Heart left ventricle (tissue), 16 donors: ENCODE data around the gene RXRA. TPM values are rescaled to one million over a fixed set of nuclear protein-coding genes. Genes with fewer than 3 reads are reported as not detected.

Source experiments
- ATAC-seq, 4 donors: fragments of 200-7000 bp; cut with Tn5 transposase; one replicate each; pipeline ENCODE4 v1.9.1; 2020 to 2022; ENCODE audit warnings: moderate library complexity in 4 of 4, mild to moderate bottlenecking in 3 of 4, moderate number of reproducible peaks in 1 of 4
- DNase-seq, 5 donors: peaks; one replicate each; pipeline ENCODE4 v3.0.0-alpha.2; 2020
- H3K27ac ChIP-seq, 12 donors: fragments of 200-600 bp; sonication (generic) in 4 of 12; one replicate each; pipeline versions ENCODE4 v1.5.0 to v1.8.0; 2016 to 2022; ENCODE audit warnings: mild to moderate bottlenecking in 2 of 12
- H3K27me3 ChIP-seq, 9 donors: fragments of 200-600 bp; sonication (generic) in 2 of 9; one replicate each; pipeline versions ENCODE4 v1.5.1 to v1.8.0; 2016 to 2022; ENCODE audit warnings: mild to moderate bottlenecking in 3 of 9
- H3K36me3 ChIP-seq, 9 donors: fragments of 200-600 bp; sonication (generic) in 2 of 9; one replicate each; pipeline versions ENCODE4 v1.5.0 to v1.8.0; 2018 to 2022; ENCODE audit warnings: mild to moderate bottlenecking in 2 of 9
- H3K4me1 ChIP-seq, 12 donors: fragments of 200-600 bp; sonication (generic) in 4 of 12; one replicate each; pipeline versions ENCODE4 v1.5.0 to v1.8.0; 2016 to 2022; ENCODE audit warnings: mild to moderate bottlenecking in 3 of 12
- H3K4me3 ChIP-seq, 12 donors: fragments of 200-600 bp; sonication (generic) in 4 of 12; one replicate each; pipeline versions ENCODE4 v1.5.0 to v1.8.0; 2017 to 2022; ENCODE audit warnings: mild to moderate bottlenecking in 9 of 12, moderate library complexity in 4 of 12
- H3K9me3 ChIP-seq, 12 donors: fragments of 200-600 bp; sonication (generic) in 4 of 12; one replicate each; pipeline versions ENCODE4 v1.5.0 to v1.8.0; 2016 to 2022; ENCODE audit warnings: mild to moderate bottlenecking in 1 of 12
- POLR2A ChIP-seq, 2 donors: fragments of 450-650 bp; IDR thresholded peaks; one replicate each; pipeline ENCODE4 v1.6.1; 2017; ENCODE audit warnings: antibody characterized with exemption in 2 of 2, mild to moderate bottlenecking in 2 of 2, moderate library complexity in 2 of 2
- WGBS, 4 donors: extraction: QIAGEN DNeasy Blood & Tissue Kit in 2 of 4; methylation state at CpG; one replicate each; pipeline versions ENCODE4 v1.1.5 to v1.1.7; 2013 to 2018; 5-methylcytosine and 5-hydroxymethylcytosine counted together
- intact Hi-C, 10 donors: fragments of 100-400 bp; cut with DNase I; formaldehyde crosslinking; loops; one replicate each; pipeline versions ENCODE4 v1.11.1 to v1.14.2; 2022
- polyA plus RNA-seq, 2 donors: library from polyadenylated mRNA; stranded (reverse); fragments of 200-250 nt; gene quantifications; one replicate each; pipeline ENCODE4 v1.2.3, GENCODE V29; 2013
- total RNA-seq, 9 donors: library from RNA; depleted of rRNA in 2 of 9; stranded (reverse); fragments of >200 nt in 2 of 9; fragmentation: NEBNext Ultra II Directional in 3 of 9; extraction: Animal tissue kit (Norgen Biotek cat#: 25700) in 3 of 9; gene quantifications; one replicate each; pipeline versions ENCODE4 v1.1.0 to v1.2.4, GENCODE V29; 2016 to 2023
- TF ChIP-seq, protein P1 (sequence below), 12 donors: fragments of 200-600 bp; sonication (generic) in 4 of 12; IDR thresholded peaks; one replicate each; pipeline versions ENCODE4 v1.5.0 to v1.8.0; 2018 to 2022; ENCODE audit warnings: antibody characterized with exemption in 12 of 12, mild to moderate bottlenecking in 5 of 12
- donor health status: ischemic (EF 13 %, LVEDD 7.1; RV severe dilation, severe dysfunction).
- donor health status: healthy with polysubstance abuse.
- donor health status: DM: no; HTN: yes; CAD: no.
- donor health status: DM: no; HTN: no; CAD: no.
- donor health status: ischemic (EF 25% LVEDD 6.9; RV normal size, moderate dysfunction).
- donor health status: ischemic (EF 25% LVEDD 5.7; RV mildly dilated, moderate dysfunction).
- donor health status: healthy.
- donor health status: DM: yes; HTN: yes; CAD: no.
- donor health status: ischemic (EF 35%, LVEDD 5.7; RV mildly dilated, moderate dysfunction).
- donor health status: nonischemic (EF 11% LVEDD 7.7; RV severe dilation, severe dysfunction).
- donor health status: DM: yes; HTN: yes; CAD: no.
- donor health status: PGD.
- donor health status: ischemic (EF 29% LVEDD 5.4; RV normal size, mild dysfunction).
- donor health status: nonischemic (EF 23%, LVEDD 6.1; RV moderate dilation, normal function).

The RXRA gene
- total and polyA plus RNA-seq, 11 donors = 45.5 to 87.9 (median 54.9) TPM

DNA sequence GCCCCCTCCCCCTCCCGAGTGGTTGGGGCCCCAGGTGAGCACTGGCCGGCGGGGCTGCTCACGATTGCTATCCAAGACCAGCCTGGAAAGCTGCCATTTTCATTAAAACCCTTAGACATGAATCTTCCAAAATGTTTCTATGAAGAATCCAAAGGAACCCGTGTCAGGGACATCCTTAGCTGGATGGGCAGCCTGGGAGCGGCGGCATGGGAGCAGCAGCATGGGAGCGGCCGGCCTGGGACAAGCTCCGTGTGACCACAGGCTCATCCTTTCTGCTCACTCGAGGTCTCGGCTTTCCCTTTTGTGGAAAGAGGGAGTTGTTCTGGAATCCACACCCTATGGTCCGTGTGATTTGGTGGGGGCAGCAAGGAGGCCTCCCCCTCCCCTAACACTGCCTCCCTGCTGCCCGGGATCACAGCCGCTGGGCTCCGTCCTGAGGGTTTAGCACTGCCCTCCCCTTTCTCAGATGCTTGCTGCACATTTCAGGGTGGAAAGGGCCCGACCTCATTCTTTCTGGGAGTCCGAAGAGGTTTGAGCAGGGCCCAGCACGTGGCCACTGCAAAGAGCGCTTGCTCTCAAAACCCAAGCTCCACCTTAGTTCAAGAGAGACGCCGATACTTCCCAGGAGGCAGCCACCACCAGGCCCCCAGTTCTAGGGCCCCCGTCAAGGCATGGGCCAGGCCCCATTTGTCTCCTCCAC lies 127.7 kb downstream of the RXRA start:
- TF ChIP-seq, protein P1, sequence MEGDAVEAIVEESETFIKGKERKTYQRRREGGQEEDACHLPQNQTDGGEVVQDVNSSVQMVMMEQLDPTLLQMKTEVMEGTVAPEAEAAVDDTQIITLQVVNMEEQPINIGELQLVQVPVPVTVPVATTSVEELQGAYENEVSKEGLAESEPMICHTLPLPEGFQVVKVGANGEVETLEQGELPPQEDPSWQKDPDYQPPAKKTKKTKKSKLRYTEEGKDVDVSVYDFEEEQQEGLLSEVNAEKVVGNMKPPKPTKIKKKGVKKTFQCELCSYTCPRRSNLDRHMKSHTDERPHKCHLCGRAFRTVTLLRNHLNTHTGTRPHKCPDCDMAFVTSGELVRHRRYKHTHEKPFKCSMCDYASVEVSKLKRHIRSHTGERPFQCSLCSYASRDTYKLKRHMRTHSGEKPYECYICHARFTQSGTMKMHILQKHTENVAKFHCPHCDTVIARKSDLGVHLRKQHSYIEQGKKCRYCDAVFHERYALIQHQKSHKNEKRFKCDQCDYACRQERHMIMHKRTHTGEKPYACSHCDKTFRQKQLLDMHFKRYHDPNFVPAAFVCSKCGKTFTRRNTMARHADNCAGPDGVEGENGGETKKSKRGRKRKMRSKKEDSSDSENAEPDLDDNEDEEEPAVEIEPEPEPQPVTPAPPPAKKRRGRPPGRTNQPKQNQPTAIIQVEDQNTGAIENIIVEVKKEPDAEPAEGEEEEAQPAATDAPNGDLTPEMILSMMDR (IDR thresholded peaks at IDR 0.05) = no peak
- no peak for TF ChIP-seq POLR2A (IDR thresholded peaks at IDR 0.05)
- Histone ChIP-seq H3K4me3 (no peak overlapping the region), H3K27ac (no peak overlapping the region), H3K27me3 (no peaks in the 10 kb centered on the region), H3K9me3 (peaks cover 0 to 6% (median 4%) of the 10 kb centered on the region in 12 donors), H3K36me3 (no peaks in the 10 kb centered on the region), H3K4me1 (peaks cover 3 to 41% (median 22%) of the 10 kb centered on the region in 12 donors)
- ATAC-seq (no peak), DNase-seq (peak in 1 of 5 donors; percentile 62)
- intact Hi-C loops = loop anchor here in 6 of 10 donors (2.0 to 10.0 kb wide), 8 partner anchors 81 to 961 kb away; partner anchors contain the start of gene COL5A1 (in 3 of the 6)
- WGBS, 4 donors = 92 to 94% (median 93%) methylated on average over 18 to 23 of the region's 23 CpGs

DNA sequence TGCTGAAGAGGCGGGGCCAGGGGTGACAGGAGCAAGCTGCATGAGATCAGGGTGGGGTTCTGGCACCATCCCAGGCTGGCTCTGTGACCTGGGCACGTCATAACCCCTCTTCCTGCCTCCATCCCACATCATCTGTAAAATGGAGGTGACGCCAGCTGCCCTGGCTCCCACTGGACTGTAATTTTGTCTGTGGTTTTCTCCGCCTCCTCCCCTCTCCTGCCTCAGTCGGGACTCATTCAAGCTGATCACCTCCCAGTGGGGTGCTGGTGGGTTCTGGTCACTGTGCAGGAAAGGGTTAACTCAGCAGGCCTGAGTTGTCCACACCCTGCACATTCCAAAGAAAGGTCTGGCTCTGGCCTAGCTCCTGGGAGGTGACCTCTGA lies 128.2 kb downstream of the RXRA start:
- H3K36me3 ChIP-seq = no peaks in the 10 kb centered on the region

DNA sequence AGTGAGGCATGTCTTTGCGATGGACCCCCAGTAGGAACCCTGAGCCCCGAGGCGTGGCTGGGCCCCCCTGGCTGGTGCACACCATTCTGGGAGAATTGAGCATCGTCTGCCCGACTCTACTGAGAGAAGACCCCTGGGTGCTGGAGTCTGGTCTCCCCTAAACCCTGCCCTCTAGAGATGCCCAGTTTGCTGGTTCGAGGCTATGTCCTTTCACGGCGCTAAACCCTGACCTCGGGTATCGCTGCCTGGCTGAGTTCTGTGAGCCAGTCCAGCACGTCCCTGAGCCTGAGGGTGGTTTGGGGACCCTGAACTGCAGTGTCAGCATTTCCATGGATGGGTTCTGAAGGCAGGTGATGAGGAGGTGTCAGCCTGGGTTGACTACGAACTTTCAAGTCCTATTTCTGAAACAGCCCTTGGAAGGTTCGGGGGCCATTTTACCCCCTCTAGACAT lies 128.8 kb downstream of the RXRA start:
- Histone ChIP-seq H3K9me3 (no peaks in the 10 kb centered on the region), H3K27me3 (no peaks in the 10 kb centered on the region), H3K4me3 (no peak overlapping the region), H3K36me3 (no peaks in the 10 kb centered on the region), H3K4me1 (peaks cover 3 to 38% (median 21%) of the 10 kb centered on the region in 12 donors), H3K27ac (peak overlapping the region in 9 of 12 donors; percentile 82 to 96 (median 94))
- TF ChIP-seq POLR2A (IDR thresholded peaks at IDR 0.05) = no peak
- TF ChIP-seq, protein P1 (IDR thresholded peaks at IDR 0.05) = no peak
- DNase-seq (peak in 1 of 5 donors; percentile 47), ATAC-seq (no peak)
- intact Hi-C loops = loop anchor here in 5 of 10 donors (5.0 to 10.0 kb wide), 7 partner anchors 80 to 960 kb away; partner anchors contain the start of gene COL5A1 (in 3 of the 5)
- WGBS, 4 donors = 95 to 97% (median 96%) methylated on average over 8 to 13 of the region's 13 CpGs

More for the DNA sequence above, 128.2 kb downstream of the RXRA start:
- no peak for ATAC-seq
- H3K27ac ChIP-seq = no peak overlapping the region
- peaks cover 3 to 41% (median 23%) of the 10 kb centered on the region in 12 donors for H3K4me1 ChIP-seq
- no peak for TF ChIP-seq POLR2A (IDR thresholded peaks at IDR 0.05)
- TF ChIP-seq, protein P1 (IDR thresholded peaks at IDR 0.05) = no peak
- intact Hi-C loops = loop anchor here in 6 of 10 donors (5.0 to 10.0 kb wide), 7 partner anchors 80 to 960 kb away; partner anchors contain the start of gene COL5A1 (in 3 of the 6)
- WGBS, 4 donors = 85 to 93% (median 88%) methylated on average over 5 of the region's 5 CpGs
- H3K27me3 ChIP-seq = no peaks in the 10 kb centered on the region
- H3K4me3 ChIP-seq = no peak overlapping the region
- peaks cover 0 to under 1% (median 0%) of the 10 kb centered on the region in 12 donors for H3K9me3 ChIP-seq
- peak in 1 of 5 donors; percentile 57 for DNase-seq

DNA sequence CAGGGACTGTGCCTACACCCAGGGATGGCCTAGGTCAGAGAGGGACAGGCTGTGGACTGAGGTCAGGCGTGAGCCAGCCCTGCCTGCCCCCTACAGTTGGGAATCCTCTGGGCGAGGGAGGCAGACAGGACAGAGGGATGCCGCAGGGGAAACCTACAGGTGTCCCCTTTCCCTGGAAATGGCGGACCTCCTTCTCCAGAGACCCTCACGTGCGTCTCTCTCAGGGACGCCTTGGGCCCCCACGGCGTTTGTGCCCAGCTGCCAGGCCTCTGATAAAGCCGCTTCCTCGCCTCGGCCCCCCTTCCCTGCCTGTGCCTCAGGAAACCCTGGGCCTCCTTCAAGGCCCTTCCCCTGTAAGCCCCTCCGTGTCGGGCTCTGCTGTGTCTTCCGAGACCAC lies 129.3 kb downstream of the RXRA start:
- 72 to 86% (median 79%) methylated on average over 10 to 15 of the region's 15 CpGs for WGBS, 4 donors
- ATAC-seq (no peak), DNase-seq (peak in 2 of 5 donors; percentile 8 to 57)
- intact Hi-C loops = loop anchor here in 5 of 10 donors (5.0 to 10.0 kb wide), 7 partner anchors 79 to 959 kb away; partner anchors contain the start of gene COL5A1 (in 3 of the 5)
- H3K27me3 ChIP-seq = no peaks in the 10 kb centered on the region
- H3K36me3 ChIP-seq = no peaks in the 10 kb centered on the region
- peak overlapping the region in 10 of 12 donors; percentile 18 to 57 (median 42) for H3K4me3 ChIP-seq
- TF ChIP-seq POLR2A (IDR thresholded peaks at IDR 0.05) = no peak
- TF ChIP-seq, protein P1 (IDR thresholded peaks at IDR 0.05) = no peak
- H3K4me1 ChIP-seq = peaks cover 3 to 38% (median 21%) of the 10 kb centered on the region in 12 donors
- peak overlapping the region; percentile 82 to 96 (median 90) for H3K27ac ChIP-seq
- no peaks in the 10 kb centered on the region for H3K9me3 ChIP-seq
